ENCODE results near the gene PKN2. TPM values are rescaled to one million over a fixed set of nuclear protein-coding genes. Genes with fewer than 3 reads are reported as not detected.

PKN2 gene
- total RNA-seq, 1 donor from 2014 or later, result 74.4 TPM

GRCh38 chr1:88648706-88649105 lies 35.4 kb upstream of the PKN2 start:
- H3K36me3 ChIP-seq, result no peaks in the 10 kb centered on the region
- no peak overlapping the region for H3K27ac ChIP-seq
- no peaks in the 10 kb centered on the region for H3K27me3 ChIP-seq
- H3K4me1 ChIP-seq, result peaks cover 36% of the 10 kb centered on the region
- H3K9me3 Mint-ChIP-seq, result no peaks in the 10 kb centered on the region
- peak; percentile 58 for DNase-seq (ENCODE audit: low spot score)
- H3K36me3 Mint-ChIP-seq, result no peaks in the 10 kb centered on the region
- peak overlapping the region; percentile 1 for H3K4me3 Mint-ChIP-seq
- H4K20me1 ChIP-seq (ENCODE audit: low read depth), result no peaks in the 10 kb centered on the region
- TF ChIP-seq EZH2phosphoT487 (IDR thresholded peaks at IDR 0.05) (no peak), EZH2 (IDR thresholded peaks at IDR 0.05) (no peak), CTCF (IDR thresholded peaks at IDR 0.05) (no peak)
- no peak overlapping the region for H2AFZ ChIP-seq (replicated peaks)
- peaks cover 46% of the 10 kb centered on the region for H3K4me1 Mint-ChIP-seq
- peak overlapping the region; percentile 15 for H3K27ac Mint-ChIP-seq
- H3K79me2 ChIP-seq (ENCODE audit: low read depth), result no peaks in the 10 kb centered on the region
- H3K4me3 ChIP-seq, result no peak overlapping the region
- no peaks in the 10 kb centered on the region for H3K27me3 Mint-ChIP-seq (ENCODE audit: insufficient read depth, low read depth)
- peaks cover 13% of the 10 kb centered on the region for H3F3A ChIP-seq (ENCODE audit: low read depth)
- no peak overlapping the region for H3K9ac ChIP-seq
- H3K9me3 ChIP-seq (ENCODE audit: low read depth), result no peaks in the 10 kb centered on the region
- peak overlapping the region; percentile 35 for H3K4me2 ChIP-seq

GRCh38 chr1:88649932-88650331 lies 34.1 kb upstream of the PKN2 start:
- no peaks in the 10 kb centered on the region for H3K36me3 ChIP-seq
- Mint-ChIP-seq H3K9me3 (no peaks in the 10 kb centered on the region), H3K4me3 (no peak overlapping the region), H3K27ac (peak overlapping the region; percentile 27), H3K27me3 (ENCODE audit: insufficient read depth, low read depth) (no peaks in the 10 kb centered on the region), H3K36me3 (no peaks in the 10 kb centered on the region), H3K4me1 (peaks cover 46% of the 10 kb centered on the region)
- no peak overlapping the region for H3K4me3 ChIP-seq
- no peak overlapping the region for H2AFZ ChIP-seq (replicated peaks)
- H3K79me2 ChIP-seq (ENCODE audit: low read depth), result no peaks in the 10 kb centered on the region
- H4K20me1 ChIP-seq (ENCODE audit: low read depth), result no peaks in the 10 kb centered on the region
- no peaks in the 10 kb centered on the region for H3K27me3 ChIP-seq
- no peaks in the 10 kb centered on the region for H3K9me3 ChIP-seq (ENCODE audit: low read depth)
- peak overlapping the region; percentile 35 for H3K4me2 ChIP-seq
- H3K27ac ChIP-seq, result no peak overlapping the region
- DNase-seq (ENCODE audit: low spot score), result no peak
- peaks cover 13% of the 10 kb centered on the region for H3F3A ChIP-seq (ENCODE audit: low read depth)
- no peak for TF ChIP-seq EZH2phosphoT487 (IDR thresholded peaks at IDR 0.05)
- TF ChIP-seq CTCF (IDR thresholded peaks at IDR 0.05), result no peak
- no peak for TF ChIP-seq EZH2 (IDR thresholded peaks at IDR 0.05)
- no peak overlapping the region for H3K9ac ChIP-seq
- H3K4me1 ChIP-seq, result peaks cover 36% of the 10 kb centered on the region

- H3K9me3 ChIP-seq (ENCODE audit: low read depth), result no peaks in the 10 kb centered on the region
- no peaks in the 10 kb centered on the region for H3K79me2 ChIP-seq (ENCODE audit: low read depth)
- no peaks in the 10 kb centered on the region for H3K9me3 Mint-ChIP-seq
- no peak overlapping the region for H2AFZ ChIP-seq (replicated peaks)
- H3K4me3 Mint-ChIP-seq, result no peak overlapping the region
- H3K36me3 Mint-ChIP-seq, result no peaks in the 10 kb centered on the region
- no peak overlapping the region for H3K4me2 ChIP-seq
- H3K27ac ChIP-seq, result no peak overlapping the region
- H3K4me1 Mint-ChIP-seq, result peaks cover 46% of the 10 kb centered on the region
- H3K27me3 Mint-ChIP-seq (ENCODE audit: insufficient read depth, low read depth), result no peaks in the 10 kb centered on the region
- H4K20me1 ChIP-seq (ENCODE audit: low read depth), result no peaks in the 10 kb centered on the region
- TF ChIP-seq CTCF (IDR thresholded peaks at IDR 0.05) (no peak), EZH2 (IDR thresholded peaks at IDR 0.05) (no peak), EZH2phosphoT487 (IDR thresholded peaks at IDR 0.05) (no peak)
- H3K4me3 ChIP-seq, result no peak overlapping the region
- H3K27me3 ChIP-seq, result no peaks in the 10 kb centered on the region
- peak overlapping the region; percentile 1 for H3K27ac Mint-ChIP-seq
- DNase-seq (ENCODE audit: low spot score), result peak; percentile 7
- no peak overlapping the region for H3K9ac ChIP-seq
- peaks cover 13% of the 10 kb centered on the region for H3F3A ChIP-seq (ENCODE audit: low read depth)
- H3K4me1 ChIP-seq, result peaks cover 36% of the 10 kb centered on the region
- H3K36me3 ChIP-seq, result no peaks in the 10 kb centered on the region
Measured at GRCh38 chr1:88650676-88651418, 33.2 kb upstream of the PKN2 start.

All from neural progenitor cell (in vitro differentiated cells).